HG03095 (cell line): ENCODE data around the gene SDHA.
"Not testable (repeated sequence)": the region's sequence is repeated elsewhere in the genome, so short reads cannot be mapped to it uniquely, and the experiment has no call there.

ENCODE experiments used
- ATAC-seq: cut with Tn5 transposase; IDR thresholded peaks from one replicate; pipeline ENCODE4 v1.9.1; 2021; ENCODE audit warnings: moderate library complexity; ENCODE audit not compliant: unreplicated experiment

The SDHA gene

GRCh38 chr5:196350-196749 lies 21.8 kb upstream of the SDHA start:
- ATAC-seq = no peak

- ATAC-seq = not testable (repeated sequence)
These were observed 21.1 kb upstream of the SDHA start for GRCh38 chr5:197031-197430.

GRCh38 chr5:197892-198489 lies 20.1 kb upstream of the SDHA start:
- no peak for ATAC-seq

GRCh38 chr5:198516-199196 lies 19.5 kb upstream of the SDHA start:
- ATAC-seq = no peak

GRCh38 chr5:199197-199949 lies 18.7 kb upstream of the SDHA start:
- no peak for ATAC-seq

- ATAC-seq = no peak
These were observed 18.0 kb upstream of the SDHA start for GRCh38 chr5:199950-200645.

- ATAC-seq = no peak
These were observed 17.1 kb upstream of the SDHA start for GRCh38 chr5:200985-201384.

GRCh38 chr5:201672-202071 lies 16.4 kb upstream of the SDHA start:
- no peak for ATAC-seq

GRCh38 chr5:203246-203930 lies 14.7 kb upstream of the SDHA start:
- ATAC-seq = no peak

- no peak for ATAC-seq
These were observed 14.1 kb upstream of the SDHA start for GRCh38 chr5:204001-204400.

GRCh38 chr5:204462-204861 lies 13.7 kb upstream of the SDHA start:
- ATAC-seq = no peak

- no peak for ATAC-seq
These were observed 13.0 kb upstream of the SDHA start for GRCh38 chr5:204966-205670.

- ATAC-seq = no peak
These were observed 11.7 kb upstream of the SDHA start for GRCh38 chr5:206406-206805.

- ATAC-seq = no peak
These were observed 11.1 kb upstream of the SDHA start for GRCh38 chr5:206927-207536.

- no peak for ATAC-seq
These were observed 10.5 kb upstream of the SDHA start for GRCh38 chr5:207599-207998.

GRCh38 chr5:208449-209114 lies 9.5 kb upstream of the SDHA start:
- no peak for ATAC-seq

GRCh38 chr5:213803-214395 lies 4.2 kb upstream of the SDHA start:
- ATAC-seq = no peak

- not testable (repeated sequence) for ATAC-seq
These were observed 2.9 kb upstream of the SDHA start for GRCh38 chr5:215256-215655.

GRCh38 chr5:216076-216475 lies 2.0 kb upstream of the SDHA start:
- not testable (repeated sequence) for ATAC-seq
